ENCODE results near the gene APOA5. TPM values are rescaled to one million over a fixed set of nuclear protein-coding genes. Genes with fewer than 3 reads are reported as not detected.
A peak's percentile ranks its signal among the peaks of the same experiment; 100 is the strongest.

Gene APOA5
- total RNA-seq, 5 donors from 2014 or later (not counting 1 experiment from before 2014, with no cell fraction given) = 0.19 to 0.85 TPM; not detected in 3

DNA sequence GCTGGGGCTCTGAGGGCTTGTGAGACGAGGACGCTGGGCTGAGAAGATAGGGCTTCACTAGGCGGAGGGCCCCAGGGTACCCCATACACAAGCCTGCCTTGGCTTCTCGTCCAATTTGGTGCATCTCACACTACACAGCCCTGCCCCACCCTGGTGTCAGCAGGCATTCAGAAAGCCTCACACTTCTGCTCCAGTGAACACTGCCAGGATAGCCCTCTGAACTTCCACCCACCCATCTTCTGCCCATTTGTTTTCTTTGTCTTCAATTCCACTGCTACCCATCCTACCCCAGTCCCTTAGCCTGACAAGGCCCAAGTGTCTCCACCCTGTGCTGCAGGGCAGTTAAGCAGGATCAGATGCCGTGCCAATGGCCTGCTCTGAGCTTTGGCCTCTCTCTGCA lies 17.0 kb downstream of the APOA5 start:
- Mint-ChIP-seq H3K27me3 (no peaks in the 10 kb centered on the region), H3K36me3 (peaks cover 34% of the 10 kb centered on the region), H3K4me3 (no peak overlapping the region), H3K27ac (peak overlapping the region in 1 of 2 donors; percentile 34), H3K9me3 (no peaks in the 10 kb centered on the region), H3K4me1 (peaks cover 25 to 34% (median 32%) of the 10 kb centered on the region in 3 donors)
- H3K36me3 ChIP-seq (ENCODE audit: control insufficient read depth in 2 of 2, extremely low read depth in 1 of 2, insufficient read depth in 1 of 2, low read length in 1 of 2) = peaks cover 2 to 29% of the 10 kb centered on the region in 2 donors
- 100% methylated on average over 3 of the region's 5 CpGs for WGBS (ENCODE audit: insufficient coverage)
- ATAC-seq (replicated peaks in 1 of 4) (no peak), DNase-seq (no peak)
- no peak overlapping the region for H3K4me3 ChIP-seq (ENCODE audit: control insufficient read depth in 1 of 2, extremely low read depth in 1 of 2, low read length in 1 of 2)
- ChIA-PET CTCF (interaction anchor here in 1 of 2 donors (0.7 kb wide), 1 partner anchor 354 kb away, joined by 5 read pairs; no protein-coding TSS in a partner anchor), POLR2A (interaction anchor here in 1 of 2 donors (1.5 to 2.0 kb wide), 2 partner anchors 12 to 13 kb away, joined by 6 to 8 read pairs; partner anchors contain the start of gene ZPR1)
- no peaks in the 10 kb centered on the region for H3K9me3 ChIP-seq
- peaks cover 18 to 23% of the 10 kb centered on the region in 2 experiments for H3K4me1 ChIP-seq (ENCODE audit: control insufficient read depth in 1 of 2, extremely low read depth in 1 of 2, insufficient read depth in 2 of 2, low read length in 2 of 2)
- H3K27ac ChIP-seq (ENCODE audit: low read length) = no peak overlapping the region
- H3K27me3 ChIP-seq (replicated peaks in 1 of 2; ENCODE audit: control insufficient read depth in 2 of 2, extremely low read depth in 1 of 2, insufficient read depth in 2 of 2, low read length in 1 of 2) = no peaks in the 10 kb centered on the region

DNA sequence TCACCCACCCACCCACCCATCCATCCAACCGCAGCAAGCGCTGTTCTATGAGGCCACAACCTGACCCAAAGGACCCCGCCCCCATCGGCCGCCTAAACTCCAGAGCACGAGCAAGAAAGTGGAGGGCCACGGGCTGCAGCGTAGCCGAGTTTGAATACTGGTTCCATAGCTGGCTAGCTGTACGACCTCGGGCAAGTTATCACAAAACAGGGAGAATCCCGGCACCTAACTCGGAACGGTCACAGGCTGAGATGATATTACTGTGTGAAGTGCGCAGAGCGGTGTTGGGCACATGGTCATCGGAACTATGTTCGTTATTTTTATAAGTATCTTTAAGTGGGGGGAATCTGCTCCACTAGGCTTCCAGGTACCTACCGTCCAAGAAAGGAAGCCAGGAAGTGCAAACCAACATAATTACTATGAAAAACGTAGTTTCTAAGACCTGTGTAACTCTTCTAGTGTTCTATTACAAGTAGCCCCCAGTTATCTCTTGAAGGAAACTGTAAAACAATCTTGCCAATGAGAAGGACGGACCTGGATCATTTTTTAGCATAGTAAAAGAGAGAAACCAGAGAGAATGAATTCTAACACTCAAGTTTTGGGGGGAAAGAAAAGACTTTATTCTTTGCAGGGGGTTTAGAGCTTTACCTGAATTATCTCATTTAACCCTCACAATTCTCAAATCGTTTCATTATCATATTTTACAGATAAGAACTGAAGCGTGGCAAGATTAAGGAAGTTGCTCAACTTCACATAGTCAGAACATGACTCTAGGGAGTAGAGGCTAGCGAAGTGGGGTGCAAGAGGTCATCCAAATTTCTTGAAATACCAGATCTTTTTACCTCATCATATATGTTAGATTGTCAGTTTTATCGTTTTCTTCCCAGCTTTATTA lies 18.2 kb downstream of the APOA5 start:
- ATAC-seq (replicated peaks in 1 of 4) (peak in 2 of 4 experiments; percentile 45 to 47), DNase-seq (no peak)
- Histone ChIP-seq H3K27me3 (replicated peaks in 1 of 2; ENCODE audit: control insufficient read depth in 2 of 2, extremely low read depth in 1 of 2, insufficient read depth in 2 of 2, low read length in 1 of 2) (no peaks in the 10 kb centered on the region), H3K4me3 (ENCODE audit: control insufficient read depth in 1 of 2, extremely low read depth in 1 of 2, low read length in 1 of 2) (peak overlapping the region; percentile 60 to 99), H3K9me3 (no peaks in the 10 kb centered on the region), H3K27ac (ENCODE audit: low read length) (peak overlapping the region; percentile 85), H3K36me3 (ENCODE audit: control insufficient read depth in 2 of 2, extremely low read depth in 1 of 2, insufficient read depth in 1 of 2, low read length in 1 of 2) (peaks cover 2 to 24% of the 10 kb centered on the region in 2 donors), H3K4me1 (ENCODE audit: control insufficient read depth in 1 of 2, extremely low read depth in 1 of 2, insufficient read depth in 2 of 2, low read length in 2 of 2) (peaks cover 18 to 23% of the 10 kb centered on the region in 2 experiments)
- peak overlapping the region; percentile 98 to 99 for H3K27ac Mint-ChIP-seq
- peaks cover 29% of the 10 kb centered on the region for H3K36me3 Mint-ChIP-seq
- H3K9me3 Mint-ChIP-seq = no peaks in the 10 kb centered on the region
- peaks cover 32 to 39% (median 39%) of the 10 kb centered on the region in 3 donors for H3K4me1 Mint-ChIP-seq
- WGBS (ENCODE audit: insufficient coverage) = 1% methylated on average over 12 of the region's 25 CpGs
- no peaks in the 10 kb centered on the region for H3K27me3 Mint-ChIP-seq
- H3K4me3 Mint-ChIP-seq = peak overlapping the region; percentile 91 to 99 (median 98)
- CTCF ChIA-PET = interaction anchor here (0.6 to 3.2 kb wide), 3 partner anchors 13 to 63 kb away, joined by 3 to 11 read pairs (median 4); partner anchors contain the start of gene APOA5 (in 1 of the 2)
- POLR2A ChIA-PET = interaction anchor here (0.6 to 1.6 kb wide), 6 partner anchors 11 to 458 kb away, joined by 3 to 11 read pairs (median 3); partner anchors contain the start of gene ZPR1 (in 1 of the 2)

DNA sequence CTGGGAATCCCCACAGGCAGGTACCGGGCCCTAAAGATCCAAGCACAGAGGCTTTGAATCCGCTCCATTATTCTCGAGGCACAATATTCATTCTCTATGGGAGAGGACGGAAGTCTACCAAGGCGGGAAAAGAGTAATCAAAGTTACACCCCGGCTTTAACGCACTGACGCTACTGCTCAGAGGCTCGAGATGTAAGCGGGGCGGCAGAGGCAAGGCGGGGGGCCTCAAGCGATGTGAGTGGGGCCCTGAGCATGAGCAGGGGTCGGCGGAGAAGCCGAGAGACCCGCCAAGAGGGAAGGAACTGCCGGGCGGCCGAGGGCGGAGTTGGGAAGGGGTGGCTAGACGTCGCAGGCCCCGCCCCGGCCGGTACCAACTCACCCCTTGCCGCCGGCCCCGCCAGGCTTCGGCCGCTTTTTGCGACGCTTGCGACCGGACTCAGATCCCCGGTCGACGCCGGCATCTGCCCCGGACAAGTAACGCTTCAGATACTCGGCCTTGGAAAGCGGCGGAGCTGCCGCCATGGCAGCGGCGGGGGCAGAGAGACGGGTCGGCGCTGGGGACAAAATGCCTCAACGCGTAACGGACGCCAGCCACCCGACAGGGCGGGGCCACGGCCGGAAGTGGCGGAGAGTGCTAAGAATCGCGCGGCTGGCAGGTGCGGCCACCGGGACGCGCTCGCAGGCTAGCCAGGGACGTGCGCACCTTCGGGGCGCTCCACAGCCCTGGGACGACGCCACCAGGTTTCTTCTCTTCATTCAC lies 19.1 kb downstream of the APOA5 start, which contains the start of gene BUD13:
Gene BUD13, minus strand, starts transcription at position 545 of the 760 bp plus-strand sequence. Its CDS starts 23 bp downstream, at position 522.
- H3K36me3 ChIP-seq (ENCODE audit: control insufficient read depth in 2 of 2, extremely low read depth in 1 of 2, insufficient read depth in 1 of 2, low read length in 1 of 2) = peaks cover 2 to 16% of the 10 kb centered on the region in 2 donors
- peaks cover 21% of the 10 kb centered on the region for H3K36me3 Mint-ChIP-seq
- peak within 1 kb of the TSS; percentile 91 to 99 (median 98) for H3K4me3 Mint-ChIP-seq
- no peaks in the 10 kb centered on the region for H3K27me3 ChIP-seq (replicated peaks in 1 of 2; ENCODE audit: control insufficient read depth in 2 of 2, extremely low read depth in 1 of 2, insufficient read depth in 2 of 2, low read length in 1 of 2)
- no peaks in the 10 kb centered on the region for H3K9me3 Mint-ChIP-seq
- H3K4me1 ChIP-seq (ENCODE audit: control insufficient read depth in 1 of 2, extremely low read depth in 1 of 2, insufficient read depth in 2 of 2, low read length in 2 of 2) = peaks cover 18 to 23% of the 10 kb centered on the region in 2 experiments
- H3K9me3 ChIP-seq = no peaks in the 10 kb centered on the region
- ChIA-PET POLR2A (interaction anchor here (1.4 to 1.6 kb wide), 2 partner anchors 11 to 14 kb away, joined by 3 to 11 read pairs; no protein-coding TSS in a partner anchor), CTCF (interaction anchor here in 1 of 2 donors (0.6 to 3.2 kb wide), 3 partner anchors 15 to 63 kb away, joined by 3 to 11 read pairs (median 3); partner anchors contain the start of genes APOA5 and ZPR1)
- peaks cover 32 to 39% (median 39%) of the 10 kb centered on the region in 3 donors for H3K4me1 Mint-ChIP-seq
- H3K27ac ChIP-seq (ENCODE audit: low read length) = peak within 1 kb of the TSS; percentile 85
- H3K4me3 ChIP-seq (ENCODE audit: control insufficient read depth in 1 of 2, extremely low read depth in 1 of 2, low read length in 1 of 2) = peak within 1 kb of the TSS; percentile 66 to 99
- no peaks in the 10 kb centered on the region for H3K27me3 Mint-ChIP-seq
- under 1% methylated on average over 65 of the region's 73 CpGs for WGBS (ENCODE audit: insufficient coverage)
- peak; percentile 92 to 95 (median 94) for ATAC-seq (replicated peaks in 1 of 4)
- peak; percentile 82 to 97 (median 92) for DNase-seq
- H3K27ac Mint-ChIP-seq = peak within 1 kb of the TSS; percentile 98 to 99

DNA sequence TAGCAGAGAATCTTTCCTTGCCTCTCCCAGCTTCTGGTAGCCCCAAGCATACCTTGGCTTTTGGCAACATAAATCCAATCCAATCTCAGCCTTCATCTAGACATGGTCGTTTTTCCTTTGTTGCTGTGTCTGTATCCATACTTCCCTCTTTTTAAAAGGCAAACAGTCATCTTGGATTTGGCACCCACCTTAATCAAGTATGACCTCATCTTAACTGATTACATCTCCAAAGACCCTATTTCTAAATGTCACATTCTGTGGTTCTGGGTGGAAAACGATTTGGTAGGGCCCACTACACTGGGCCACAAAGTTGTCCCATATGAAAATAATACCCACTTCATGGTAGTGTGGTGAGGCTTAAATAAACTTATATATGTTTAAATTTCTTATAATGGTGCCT lies 19.7 kb downstream of the APOA5 start:
- peaks cover 18% of the 10 kb centered on the region for H3K36me3 Mint-ChIP-seq
- H3K4me3 Mint-ChIP-seq = peak overlapping the region; percentile 91 to 99 (median 98)
- Histone ChIP-seq H3K27me3 (replicated peaks in 1 of 2; ENCODE audit: control insufficient read depth in 2 of 2, extremely low read depth in 1 of 2, insufficient read depth in 2 of 2, low read length in 1 of 2) (no peaks in the 10 kb centered on the region), H3K36me3 (ENCODE audit: control insufficient read depth in 2 of 2, extremely low read depth in 1 of 2, insufficient read depth in 1 of 2, low read length in 1 of 2) (peaks cover 2 to 12% of the 10 kb centered on the region in 2 donors), H3K4me1 (ENCODE audit: control insufficient read depth in 1 of 2, extremely low read depth in 1 of 2, insufficient read depth in 2 of 2, low read length in 2 of 2) (peaks cover 18 to 23% of the 10 kb centered on the region in 2 experiments), H3K27ac (ENCODE audit: low read length) (peak overlapping the region; percentile 85), H3K9me3 (no peaks in the 10 kb centered on the region), H3K4me3 (ENCODE audit: control insufficient read depth in 1 of 2, extremely low read depth in 1 of 2, low read length in 1 of 2) (peak overlapping the region; percentile 66 to 99)
- peak overlapping the region; percentile 98 to 99 for H3K27ac Mint-ChIP-seq
- whole genome bisulfite sequencing (ENCODE audit: insufficient coverage) = 9% methylated on average over 1 of the region's 2 CpGs
- CTCF ChIA-PET = interaction anchor here in 1 of 2 donors (0.6 to 3.2 kb wide), 4 partner anchors 16 to 359 kb away, joined by 3 to 11 read pairs (median 3); partner anchors contain the start of genes APOA5 and ZPR1
- H3K27me3 Mint-ChIP-seq = no peaks in the 10 kb centered on the region
- peaks cover 32 to 39% (median 39%) of the 10 kb centered on the region in 3 donors for H3K4me1 Mint-ChIP-seq
- no peak for DNase-seq
- no peak for ATAC-seq (replicated peaks in 1 of 4)
- POLR2A ChIA-PET = interaction anchor here in 1 of 2 donors (0.6 to 1.6 kb wide), 2 partner anchors 12 to 15 kb away, joined by 3 to 11 read pairs; partner anchors contain the start of gene ZPR1
- no peaks in the 10 kb centered on the region for H3K9me3 Mint-ChIP-seq

DNA sequence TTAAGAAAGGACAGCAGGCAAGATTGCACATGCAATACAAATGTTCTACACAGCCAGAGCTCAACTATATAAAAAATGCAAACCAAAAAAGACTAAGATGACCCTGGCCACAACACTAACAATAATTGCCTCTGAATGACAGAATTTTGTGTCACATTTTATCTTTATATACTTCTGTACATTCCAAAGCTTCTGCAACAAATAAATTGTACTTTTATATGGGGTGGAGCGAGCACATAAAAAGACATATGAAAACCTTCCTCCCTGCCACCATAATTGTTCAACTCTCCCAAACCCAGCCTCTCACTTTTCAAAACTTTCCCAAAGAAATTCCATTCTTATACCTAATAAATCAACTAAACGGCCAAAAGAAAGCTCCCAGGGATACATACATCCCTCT lies 29.5 kb downstream of the APOA5 start:
- no peaks in the 10 kb centered on the region for H3K4me1 ChIP-seq (ENCODE audit: control insufficient read depth in 1 of 2, extremely low read depth in 1 of 2, insufficient read depth in 2 of 2, low read length in 2 of 2)
- ChIA-PET POLR2A (no interaction called here), CTCF (no interaction called here)
- DNase-seq (no peak), ATAC-seq (replicated peaks in 1 of 4) (no peak)
- Mint-ChIP-seq H3K4me3 (no peak overlapping the region), H3K27me3 (no peaks in the 10 kb centered on the region), H3K27ac (no peak overlapping the region), H3K4me1 (peaks cover 4 to 10% (median 9%) of the 10 kb centered on the region in 3 donors), H3K36me3 (peaks cover 59% of the 10 kb centered on the region), H3K9me3 (no peaks in the 10 kb centered on the region)
- no peaks in the 10 kb centered on the region for H3K9me3 ChIP-seq
- H3K27ac ChIP-seq (ENCODE audit: low read length) = no peak overlapping the region
- no peaks in the 10 kb centered on the region for H3K27me3 ChIP-seq (replicated peaks in 1 of 2; ENCODE audit: control insufficient read depth in 2 of 2, extremely low read depth in 1 of 2, insufficient read depth in 2 of 2, low read length in 1 of 2)
- WGBS (ENCODE audit: insufficient coverage) = no CpG with 5 or more reads among the region's 2 CpGs
- H3K36me3 ChIP-seq (ENCODE audit: control insufficient read depth in 2 of 2, extremely low read depth in 1 of 2, insufficient read depth in 1 of 2, low read length in 1 of 2) = peaks cover 14 to 77% of the 10 kb centered on the region in 2 donors
- H3K4me3 ChIP-seq (ENCODE audit: control insufficient read depth in 1 of 2, extremely low read depth in 1 of 2, low read length in 1 of 2) = no peak overlapping the region

Measured in T-cell (primary cell).